ENCODE data around the gene TCEAL5.

The TCEAL5 gene

DNA sequence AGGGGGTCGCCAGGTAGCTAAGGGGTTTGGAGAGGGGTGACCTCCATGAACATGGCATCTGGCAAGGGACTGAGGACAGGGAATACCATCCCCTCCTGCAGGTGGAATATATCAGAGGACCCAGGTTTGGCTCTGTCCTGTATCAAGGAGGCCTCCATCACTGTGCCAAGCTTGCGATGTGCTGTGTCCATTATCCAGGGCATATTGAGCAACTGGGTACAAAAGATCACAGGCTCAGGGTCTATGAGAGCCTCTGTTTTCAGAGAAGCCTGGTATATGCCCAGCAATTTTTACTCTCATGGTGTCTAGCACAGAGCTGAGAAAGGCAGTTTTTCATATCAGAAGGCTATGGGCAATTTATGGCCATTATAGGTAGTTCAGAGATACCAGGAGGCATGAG is 16.6 kb upstream of the TCEAL5 start:
- no peak for ATAC-seq
- no peak for TF ChIP-seq PPARA (CRISPR knock-in tag; IDR thresholded peaks at IDR 0.05; ENCODE audit: borderline replicate concordance)

DNA sequence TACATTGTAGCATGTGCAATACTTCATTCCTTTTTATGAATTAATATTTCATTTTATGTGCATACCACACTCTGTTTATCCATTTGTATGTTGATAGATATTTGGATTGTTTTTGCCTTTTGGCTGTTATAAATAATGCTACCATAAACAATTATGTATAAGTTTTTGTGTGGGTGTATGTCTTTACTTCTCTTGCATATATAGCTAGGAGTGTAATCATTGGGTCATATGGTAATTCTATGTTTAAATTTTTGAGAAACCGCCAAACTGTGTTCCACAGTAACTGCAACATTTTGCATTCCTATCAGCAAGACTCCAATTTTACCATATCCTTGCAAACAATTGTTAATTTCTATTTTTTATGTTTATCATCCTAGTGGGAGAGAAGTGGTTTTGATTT is 3.1 kb upstream of the TCEAL5 start:
- TF ChIP-seq PPARA (CRISPR knock-in tag; IDR thresholded peaks at IDR 0.05; ENCODE audit: borderline replicate concordance) (no peak), ZFP3 (CRISPR knock-in tag; IDR thresholded peaks at IDR 0.05) (no peak), BACH2 (CRISPR knock-in tag; IDR thresholded peaks at IDR 0.05; ENCODE audit: borderline replicate concordance) (no peak), ZNF565 (CRISPR knock-in tag; conservative IDR thresholded peaks at IDR 0.05; ENCODE audit: low read depth) (no peak)
- no peak for ATAC-seq

- peak; percentile 37 for ATAC-seq
- no peak for TF ChIP-seq ZNF70 (CRISPR knock-in tag; IDR thresholded peaks at IDR 0.05)
These were observed 493 bp downstream of the TCEAL5 start for GRCh38 chrX:103275947-103276567.

GRCh38 chrX:103274284-103274683 is 2.3 kb downstream of the TCEAL5 start:
- ATAC-seq = no peak
- TF ChIP-seq TOX (CRISPR knock-in tag; IDR thresholded peaks at IDR 0.05; ENCODE audit: borderline replicate concordance) (no peak), POU6F1 (CRISPR knock-in tag; IDR thresholded peaks at IDR 0.05; ENCODE audit: borderline replicate concordance, low read depth) (no peak), CREB5 (CRISPR knock-in tag; IDR thresholded peaks at IDR 0.05; ENCODE audit: low read depth) (no peak), GLIS3 (CRISPR knock-in tag; IDR thresholded peaks at IDR 0.05) (no peak)

GRCh38 chrX:103258275-103258674 is 18.3 kb downstream of the TCEAL5 start:
- TF ChIP-seq PPARA (CRISPR knock-in tag; IDR thresholded peaks at IDR 0.05; ENCODE audit: borderline replicate concordance) = no peak
- no peak for TF ChIP-seq ZNF565 (CRISPR knock-in tag; conservative IDR thresholded peaks at IDR 0.05; ENCODE audit: low read depth)
- no peak for TF ChIP-seq TOX (CRISPR knock-in tag; IDR thresholded peaks at IDR 0.05; ENCODE audit: borderline replicate concordance)
- TF ChIP-seq ISL1 (CRISPR knock-in tag; IDR thresholded peaks at IDR 0.05) = no peak
- TF ChIP-seq ZNF8 (CRISPR knock-in tag; IDR thresholded peaks at IDR 0.05) = no peak
- TF ChIP-seq ESRRG (CRISPR knock-in tag; IDR thresholded peaks at IDR 0.05) = no peak
- TF ChIP-seq RARB (CRISPR knock-in tag; IDR thresholded peaks at IDR 0.05) = no peak
- TF ChIP-seq, protein P1, sequence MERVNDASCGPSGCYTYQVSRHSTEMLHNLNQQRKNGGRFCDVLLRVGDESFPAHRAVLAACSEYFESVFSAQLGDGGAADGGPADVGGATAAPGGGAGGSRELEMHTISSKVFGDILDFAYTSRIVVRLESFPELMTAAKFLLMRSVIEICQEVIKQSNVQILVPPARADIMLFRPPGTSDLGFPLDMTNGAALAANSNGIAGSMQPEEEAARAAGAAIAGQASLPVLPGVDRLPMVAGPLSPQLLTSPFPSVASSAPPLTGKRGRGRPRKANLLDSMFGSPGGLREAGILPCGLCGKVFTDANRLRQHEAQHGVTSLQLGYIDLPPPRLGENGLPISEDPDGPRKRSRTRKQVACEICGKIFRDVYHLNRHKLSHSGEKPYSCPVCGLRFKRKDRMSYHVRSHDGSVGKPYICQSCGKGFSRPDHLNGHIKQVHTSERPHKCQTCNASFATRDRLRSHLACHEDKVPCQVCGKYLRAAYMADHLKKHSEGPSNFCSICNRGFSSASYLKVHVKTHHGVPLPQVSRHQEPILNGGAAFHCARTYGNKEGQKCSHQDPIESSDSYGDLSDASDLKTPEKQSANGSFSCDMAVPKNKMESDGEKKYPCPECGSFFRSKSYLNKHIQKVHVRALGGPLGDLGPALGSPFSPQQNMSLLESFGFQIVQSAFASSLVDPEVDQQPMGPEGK (CRISPR knock-in tag; IDR thresholded peaks at IDR 0.05; ENCODE audit: borderline replicate concordance) = no peak
- no peak for TF ChIP-seq CREB5 (CRISPR knock-in tag; IDR thresholded peaks at IDR 0.05; ENCODE audit: low read depth)
- no peak for TF ChIP-seq ZNF70 (CRISPR knock-in tag; IDR thresholded peaks at IDR 0.05)
- no peak for TF ChIP-seq TCF4 (CRISPR knock-in tag; IDR thresholded peaks at IDR 0.05; ENCODE audit: borderline replicate concordance)
- ATAC-seq = no peak

DNA sequence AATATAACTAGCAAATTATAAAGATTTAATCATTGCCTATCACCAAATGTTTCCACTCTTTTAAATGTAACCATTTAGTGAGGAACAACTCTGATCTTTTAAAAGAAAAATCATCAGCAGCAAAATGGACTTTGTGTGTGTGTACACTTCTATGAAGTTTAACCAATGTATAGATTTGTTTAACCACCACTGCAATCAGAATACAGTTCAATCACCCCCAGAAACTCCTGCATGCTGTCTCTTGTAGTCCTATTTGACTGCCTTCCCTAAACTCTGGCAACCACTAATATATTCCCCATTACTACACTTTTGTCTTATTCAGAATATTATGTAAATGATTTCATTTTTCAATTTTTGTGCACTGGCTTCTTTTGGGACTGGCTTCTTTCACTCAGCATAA is 19.9 kb downstream of the TCEAL5 start:
- ATAC-seq = no peak

More for the DNA sequence above, 19.9 kb downstream of the TCEAL5 start:
- no peak for TF ChIP-seq CREB5 (CRISPR knock-in tag; IDR thresholded peaks at IDR 0.05; ENCODE audit: low read depth)
- TF ChIP-seq ZNF70 (CRISPR knock-in tag; IDR thresholded peaks at IDR 0.05) = no peak
- no peak for TF ChIP-seq ZFP3 (CRISPR knock-in tag; IDR thresholded peaks at IDR 0.05)
- TF ChIP-seq PPARA (CRISPR knock-in tag; IDR thresholded peaks at IDR 0.05; ENCODE audit: borderline replicate concordance) = no peak
- no peak for TF ChIP-seq CSDC2 (CRISPR knock-in tag; IDR thresholded peaks at IDR 0.05)
- TF ChIP-seq TCF4 (CRISPR knock-in tag; IDR thresholded peaks at IDR 0.05; ENCODE audit: borderline replicate concordance) = no peak
- TF ChIP-seq POU6F1 (CRISPR knock-in tag; IDR thresholded peaks at IDR 0.05; ENCODE audit: borderline replicate concordance, low read depth) = no peak
- TF ChIP-seq TSHZ2 (CRISPR knock-in tag; IDR thresholded peaks at IDR 0.05) = no peak
- TF ChIP-seq GLIS3 (CRISPR knock-in tag; IDR thresholded peaks at IDR 0.05) = no peak
- TF ChIP-seq RARB (CRISPR knock-in tag; IDR thresholded peaks at IDR 0.05) = no peak
- TF ChIP-seq BACH2 (CRISPR knock-in tag; IDR thresholded peaks at IDR 0.05; ENCODE audit: borderline replicate concordance) = no peak
